HG03108 (cell line): ENCODE results near the gene STARD10.
"Not testable (repeated sequence)": the region's sequence is repeated elsewhere in the genome, so short reads cannot be mapped to it uniquely, and the experiment has no call there.

Experiments
- ATAC-seq: cut with Tn5 transposase; IDR thresholded peaks from one replicate; pipeline ENCODE4 v1.9.1; 2021; ENCODE audit warnings: moderate library complexity; ENCODE audit not compliant: unreplicated experiment

Gene STARD10

DNA sequence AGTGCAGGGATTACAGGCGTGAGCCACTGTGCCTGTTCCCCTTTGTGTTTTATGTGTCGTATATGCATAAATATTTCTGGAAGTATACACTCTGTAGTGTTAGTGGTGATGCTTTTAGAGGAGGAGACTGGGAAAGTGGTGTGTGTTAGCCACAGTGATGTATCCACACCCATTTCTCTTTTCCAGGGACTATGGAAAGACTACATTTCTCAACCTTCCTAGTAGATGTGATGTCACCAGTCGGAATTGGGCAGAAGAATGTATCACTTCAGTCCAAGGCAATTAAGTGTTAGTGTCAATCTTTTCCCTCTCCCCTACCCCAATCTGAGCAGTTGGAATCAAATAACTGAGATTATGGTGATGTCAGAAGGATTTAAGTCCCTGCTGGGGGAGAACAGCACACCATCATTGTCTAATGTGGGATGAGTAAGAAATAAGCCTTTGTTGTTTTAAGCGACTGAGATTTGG lies 14.5 kb upstream of the STARD10 start:
- ATAC-seq, result no peak

GRCh38 chr11:72807792-72808191 lies 13.9 kb upstream of the STARD10 start:
- no peak for ATAC-seq

GRCh38 chr11:72807021-72807693 lies 13.3 kb upstream of the STARD10 start:
- ATAC-seq, result no peak

GRCh38 chr11:72806378-72806777 lies 12.5 kb upstream of the STARD10 start:
- not testable (repeated sequence) for ATAC-seq

GRCh38 chr11:72805216-72805615 lies 11.4 kb upstream of the STARD10 start:
- ATAC-seq, result no peak

GRCh38 chr11:72802822-72803221 lies 9.0 kb upstream of the STARD10 start:
- ATAC-seq, result no peak

- no peak for ATAC-seq
Observed at GRCh38 chr11:72799441-72799840, 5.6 kb upstream of the STARD10 start.

GRCh38 chr11:72798361-72798760 lies 4.5 kb upstream of the STARD10 start:
- no peak for ATAC-seq

GRCh38 chr11:72793076-72793424 lies 797 bp downstream of the STARD10 start:
- no peak for ATAC-seq

GRCh38 chr11:72792437-72793021 lies 1.3 kb downstream of the STARD10 start:
- ATAC-seq, result no peak

DNA sequence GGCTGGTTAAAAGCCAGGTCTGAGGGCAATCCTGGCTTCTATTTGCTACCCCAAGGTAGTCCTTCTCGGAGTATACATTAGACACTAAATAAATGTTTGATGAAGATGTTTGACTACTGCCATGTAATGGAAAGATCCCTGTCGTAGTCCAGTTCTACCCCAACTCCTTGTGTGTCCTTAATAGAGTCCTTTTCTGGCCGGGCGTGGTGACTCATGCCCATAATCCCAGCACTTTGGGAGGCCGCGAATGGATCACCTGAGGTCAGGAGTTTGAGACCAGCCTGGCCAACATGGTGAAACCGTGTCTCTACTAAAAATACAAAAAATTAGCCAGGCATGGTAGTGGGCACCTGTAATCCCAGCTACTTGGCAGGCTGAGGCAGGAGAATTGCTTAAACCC lies 2.6 kb downstream of the STARD10 start:
- not testable (repeated sequence) for ATAC-seq

GRCh38 chr11:72789493-72790131 lies 4.2 kb downstream of the STARD10 start:
- no peak for ATAC-seq

DNA sequence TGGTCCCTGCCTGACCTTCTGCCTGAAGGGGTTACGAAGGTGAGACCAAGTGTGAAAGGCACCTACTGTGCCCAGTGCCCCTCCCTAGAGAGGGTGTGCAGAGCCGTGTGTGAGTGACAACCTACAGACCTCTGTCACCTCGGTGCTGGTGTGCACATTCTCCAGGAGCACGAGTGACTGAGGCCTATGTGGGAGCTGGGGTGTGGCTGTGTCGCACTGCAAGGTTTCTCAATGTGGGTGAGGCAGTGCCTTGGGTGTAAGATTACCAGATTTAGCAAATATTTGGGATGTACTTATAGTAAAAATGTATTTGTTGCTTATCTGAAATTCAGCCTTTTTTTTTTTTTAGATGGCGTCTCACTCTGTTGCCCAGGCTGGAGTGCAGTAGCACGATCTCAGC lies 5.6 kb downstream of the STARD10 start:
- ATAC-seq, result no peak

- no peak for ATAC-seq
Observed at GRCh38 chr11:72787216-72788104, 6.4 kb downstream of the STARD10 start.

DNA sequence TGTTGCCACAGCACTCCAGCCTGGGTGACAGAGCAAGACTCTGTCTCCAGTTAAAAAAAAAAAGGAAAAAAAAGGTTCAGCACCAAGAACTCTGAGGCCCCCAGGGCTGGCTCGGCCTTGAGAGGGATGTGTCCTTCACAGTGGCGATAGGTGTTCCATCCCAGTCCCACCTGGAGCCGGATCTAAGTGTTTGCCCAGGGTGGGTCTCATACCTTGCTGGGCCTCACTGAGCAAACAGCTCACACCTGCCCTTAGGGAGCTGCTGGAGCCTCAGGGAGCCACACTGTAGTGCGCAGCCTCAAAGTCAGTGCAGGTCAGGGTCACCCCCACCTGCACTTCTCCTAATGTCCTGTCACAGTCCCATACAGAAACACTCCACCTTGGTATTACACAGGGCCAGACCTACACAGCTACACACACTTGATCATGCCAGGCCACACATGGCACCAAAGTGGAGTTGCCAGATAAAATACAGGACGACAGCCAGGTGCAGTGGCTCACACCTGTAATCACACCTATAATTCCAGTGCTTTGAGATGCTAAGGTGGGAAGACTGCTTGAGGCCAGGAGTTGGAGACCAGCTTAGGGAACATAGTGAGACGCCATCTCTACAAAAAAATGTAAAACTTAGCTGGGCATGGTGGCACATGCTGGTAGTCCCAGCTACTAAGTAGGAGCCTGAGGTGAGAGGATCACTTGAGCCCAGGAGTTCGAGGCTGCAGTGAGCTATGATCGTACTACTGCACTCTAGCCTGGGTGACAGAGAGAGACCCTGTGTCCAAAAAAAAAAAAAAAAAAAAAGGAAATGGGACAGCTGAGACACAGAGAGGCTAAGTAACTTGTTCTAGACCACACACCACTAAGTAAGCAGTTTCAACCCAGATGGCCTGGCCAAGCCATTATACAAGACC lies 7.3 kb downstream of the STARD10 start:
- no peak for ATAC-seq

DNA sequence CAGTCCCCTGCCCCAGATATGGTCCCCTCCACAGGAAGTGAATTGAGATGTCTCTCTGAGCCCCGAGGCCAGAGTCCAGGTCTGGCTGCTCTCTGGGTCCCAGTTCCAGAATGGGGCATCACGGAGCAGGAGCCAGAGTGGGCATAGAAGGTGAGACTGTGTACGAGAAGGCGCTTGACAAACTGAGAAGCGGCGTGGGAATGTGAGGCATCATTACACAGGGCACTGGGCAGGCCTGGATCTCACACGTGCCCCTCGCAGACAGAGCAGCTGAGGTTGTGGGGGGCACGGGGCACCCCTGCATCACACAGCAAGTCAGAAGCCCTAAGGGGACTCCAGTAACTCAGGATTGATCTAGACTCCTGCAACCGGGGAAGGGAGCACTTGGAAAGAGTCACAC lies 9.2 kb downstream of the STARD10 start:
- no peak for ATAC-seq

DNA sequence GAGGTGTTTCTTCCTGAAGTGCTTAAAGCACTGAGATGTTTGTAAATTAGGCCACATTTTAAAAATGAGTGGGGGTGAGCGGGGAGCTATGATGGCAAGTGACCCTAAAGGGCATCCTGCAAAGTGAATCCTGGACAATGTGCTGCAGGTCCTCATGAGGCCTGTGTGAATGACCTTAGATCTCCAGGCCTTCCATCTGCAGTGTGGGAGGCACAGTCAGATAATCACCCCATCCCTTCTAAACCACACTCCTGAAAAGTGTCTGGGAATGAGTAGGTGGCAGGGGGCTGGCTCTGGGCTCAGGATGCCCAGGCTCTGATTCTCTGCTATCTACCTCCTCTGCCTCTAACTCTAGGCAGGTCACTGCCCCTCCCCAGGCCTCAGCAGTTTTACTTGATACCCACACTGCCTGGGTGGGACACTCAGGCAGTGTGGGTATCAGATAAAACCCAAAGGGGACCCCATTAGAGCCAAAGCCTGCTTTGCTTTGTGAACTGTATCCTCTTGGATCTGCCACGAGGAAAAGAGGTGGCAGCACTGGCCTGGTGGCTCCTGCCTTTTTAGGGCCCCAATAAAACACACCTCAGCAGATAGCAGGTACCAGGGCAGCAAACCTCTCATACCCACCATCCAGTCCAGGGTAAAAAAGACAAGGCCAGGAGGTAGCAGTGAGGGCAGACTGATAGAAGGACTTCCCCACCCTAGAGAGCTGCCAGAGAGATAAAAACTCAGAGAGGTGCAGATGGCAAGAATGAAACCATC lies 10.5 kb downstream of the STARD10 start:
- ATAC-seq, result no peak

GRCh38 chr11:72782081-72782920 lies 11.5 kb downstream of the STARD10 start:
- ATAC-seq, result no peak
